Endothelial cell of umbilical vein (primary cell): Measurements from ENCODE around the gene IGFBP4. TPM values are rescaled to one million over a fixed set of nuclear protein-coding genes. Genes with fewer than 3 reads are reported as not detected.

Experiments
- BruUV-seq: library from RNA; stranded (reverse); fragments of 400-500 nt; replicated peaks from 2 replicates; lab custom pipeline; 2021; lab: Mats Ljungman, UMichigan
- CTCF ChIA-PET: fragments of 300-600, 350-600 bp; sonication (Branson Sonifier 250); formaldehyde crosslinking; loops from one replicate; lab custom pipeline; 2021; ENCODE audit warnings: antibody characterized with exemption, inconsistent platforms; lab: Charles Lee
- POLR2A ChIA-PET: fragments of 300-600, 350-600 bp; sonication (Branson Sonifier 250); formaldehyde crosslinking; loops from one replicate; lab custom pipeline; 2021; ENCODE audit warnings: antibody characterized with exemption, inconsistent platforms; lab: Charles Lee
- DNase-seq: peaks from one replicate; pipeline ENCODE4 v3.0.0-alpha.2; 2011; ENCODE audit warnings: low read depth, low spot score
- FAIRE-seq: peaks from 2 replicates; lab custom pipeline; 2011; peaks lifted over from hg19 to GRCh38; lab: Jason Lieb, UNC
- H2AFZ ChIP-seq: 2 replicates; pipeline ENCODE4 v1.6.0; 2012; ENCODE audit warnings: low read depth, low read length, control low read depth, inconsistent platforms
- H3K27ac ChIP-seq: 2 replicates; pipeline ENCODE4 v1.5.1; 2011; ENCODE audit warnings: low read depth, mild to moderate bottlenecking, control low read depth, low read length, moderate library complexity; ENCODE audit not compliant: insufficient read depth
- H3K27me3 ChIP-seq, 2 experiments: 2 replicates each; pipeline versions ENCODE4 v1.6.0 to v1.6.1; 2011; ENCODE audit warnings: low read length in 2 of 2, mixed read lengths in 1 of 2; ENCODE audit not compliant: control insufficient read depth in 2 of 2, insufficient read depth in 2 of 2
- H3K36me3 ChIP-seq, 2 experiments: 2 replicates in 1 of 2; 3 replicates in 1 of 2; pipeline ENCODE4 v1.5.1; 2011; ENCODE audit warnings: low read length in 2 of 2, mild to moderate bottlenecking in 1 of 2, moderate library complexity in 1 of 2; ENCODE audit not compliant: control insufficient read depth in 2 of 2, insufficient read depth in 2 of 2; ENCODE audit errors: extremely low read depth in 1 of 2
- H3K4me1 ChIP-seq: 3 replicates; pipeline ENCODE4 v1.5.1; 2011; ENCODE audit warnings: mild to moderate bottlenecking, low read length; ENCODE audit not compliant: control insufficient read depth, insufficient read depth; ENCODE audit errors: extremely low read depth
- H3K4me2 ChIP-seq: 2 replicates; pipeline ENCODE4 v1.6.1; 2011; ENCODE audit warnings: low read length, control low read depth, mixed read lengths; ENCODE audit not compliant: insufficient read depth
- H3K4me3 ChIP-seq, 3 experiments: fragments of 200-600 bp in 1 of 3; sonication (generic), shearing (Covaris generic) in 1 of 3; replicated peaks in 1 of 3; 2 replicates each; pipeline ENCODE4 v1.5.1; 2011 to 2016; ENCODE audit warnings: control low read depth in 3 of 3, low read length in 3 of 3, mild to moderate bottlenecking in 2 of 3, inconsistent platforms in 1 of 3, low read depth in 1 of 3, moderate library complexity in 1 of 3; ENCODE audit not compliant: insufficient read depth in 1 of 3
- H3K79me2 ChIP-seq: 2 replicates; pipeline ENCODE4 v1.6.0; 2012; ENCODE audit warnings: low read length, inconsistent platforms; ENCODE audit not compliant: control insufficient read depth, insufficient read depth
- H3K9ac ChIP-seq: replicated peaks from 2 replicates; pipeline ENCODE3; 2011; ENCODE audit warnings: low read length, control low read depth; ENCODE audit not compliant: insufficient read depth; ENCODE audit errors: extremely low read depth
- H3K9me1 ChIP-seq: replicated peaks from 3 replicates; pipeline ENCODE4 v1.6.0; 2011; ENCODE audit warnings: mild to moderate bottlenecking, low read length; ENCODE audit not compliant: control insufficient read depth, insufficient read depth; ENCODE audit errors: extremely low read depth
- H3K9me3 ChIP-seq: replicated peaks from 2 replicates; pipeline ENCODE4 v1.5.1; 2012; ENCODE audit warnings: low read length, inconsistent platforms; ENCODE audit not compliant: control insufficient read depth, insufficient read depth
- H4K20me1 ChIP-seq: replicated peaks from 2 replicates; pipeline ENCODE3; 2011; ENCODE audit warnings: mild to moderate bottlenecking, low read length; ENCODE audit not compliant: control insufficient read depth, insufficient read depth; ENCODE audit errors: extremely low read depth
- CTCF ChIP-seq, 2 donors: IDR thresholded peaks; 1 replicate in 1 of 2; 2 replicates in 1 of 2; pipeline ENCODE4 v1.5.1; 2011; ENCODE audit warnings: low read length in 2 of 2, mild to moderate bottlenecking in 2 of 2, moderate library complexity in 2 of 2, control low read depth in 1 of 2, inconsistent platforms in 1 of 2, low read depth in 1 of 2; ENCODE audit not compliant: insufficient read depth in 1 of 2; ENCODE audit errors: extremely low read depth in 1 of 2
- EZH2 ChIP-seq: IDR thresholded peaks from 2 replicates; pipeline ENCODE4 v1.6.1; 2012; ENCODE audit warnings: borderline replicate concordance, low read depth, mild to moderate bottlenecking, moderate library complexity, low read length, inconsistent platforms; ENCODE audit not compliant: severe bottlenecking
- FOS ChIP-seq: IDR thresholded peaks from 2 replicates; pipeline ENCODE4 v1.6.1; 2011; ENCODE audit warnings: mild to moderate bottlenecking, low read length, moderate library complexity, borderline replicate concordance; ENCODE audit not compliant: insufficient read depth
- GATA2 ChIP-seq: IDR thresholded peaks from 2 replicates; pipeline ENCODE4 v1.7.0; 2011; ENCODE audit warnings: low read depth, mild to moderate bottlenecking, moderate library complexity, mixed read lengths, low read length; ENCODE audit not compliant: insufficient read length, insufficient read depth
- JUN ChIP-seq: IDR thresholded peaks from 2 replicates; pipeline ENCODE4 v1.6.1; 2011; ENCODE audit warnings: borderline replicate concordance, low read depth; ENCODE audit not compliant: insufficient read length, insufficient read depth
- MAX ChIP-seq: IDR thresholded peaks from 2 replicates; pipeline ENCODE4 v1.6.1; 2011; ENCODE audit not compliant: insufficient read depth, insufficient read length
- MYC ChIP-seq: IDR thresholded peaks from one replicate; pipeline ENCODE4 v1.6.1; 2011; ENCODE audit warnings: mild to moderate bottlenecking, low read depth, low read length
- POLR2A ChIP-seq: IDR thresholded peaks from 2 replicates; pipeline ENCODE4 v1.6.1; 2012; ENCODE audit warnings: low read depth, mild to moderate bottlenecking, control low read depth, low read length
- POLR2AphosphoS5 ChIP-seq: IDR thresholded peaks from 2 replicates; pipeline ENCODE4 v1.6.1; 2012; ENCODE audit warnings: low read depth, mild to moderate bottlenecking, control low read depth, low read length, moderate library complexity; ENCODE audit not compliant: insufficient read depth
- dilution Hi-C: fragments of 300-500 bp; cut with MboI; formaldehyde crosslinking; loops from one replicate; pipeline ENCODE4 v1.15.0; 2019; ENCODE audit warnings: low sequenced_read_pairs; ENCODE audit not compliant: extremely low pct_ligation_motif_present
- intact Hi-C: fragments of 100-400 bp; cut with micrococcal nuclease; formaldehyde crosslinking; loops from one replicate; pipeline ENCODE4 v1.10.0; 2022
- polyA plus RNA-seq, 4 experiments: library from polyadenylated mRNA; depleted of rRNA in 3 of 4; stranded (reverse) in 3 of 4; unstranded in 1 of 4; fragments of >200 nt; gene quantifications; 2 replicates each; pipeline versions ENCODE4 v1.2.1 to v1.2.3, GENCODE V29; 2011 to 2012; ENCODE audit warnings: missing spikeins in 1 of 4
- total RNA-seq: library from RNA; stranded (reverse); gene quantifications from 2 replicates; pipeline ENCODE4 v1.2.3, GENCODE V29; 2021

Gene IGFBP4
- total and polyA plus RNA-seq, 2 donors (not counting 3 experiments of a cell fraction or from before 2014, with no cell fraction given), result 377 to 618 TPM

GRCh38 chr17:40450175-40450574 is 6.9 kb downstream of the IGFBP4 start:
- Histone ChIP-seq H3K36me3 (peaks cover 18 to 34% of the 10 kb centered on the region in 2 experiments), H3K9me1 (no peaks in the 10 kb centered on the region), H4K20me1 (peaks cover 3% of the 10 kb centered on the region), H3K4me2 (no peak overlapping the region), H3K79me2 (peaks cover 68% of the 10 kb centered on the region), H2AFZ (no peak overlapping the region), H3K4me1 (peaks cover 53% of the 10 kb centered on the region), H3K27me3 (no peaks in the 10 kb centered on the region), H3K4me3 (no peak overlapping the region), H3K9ac (no peak overlapping the region), H3K27ac (no peak overlapping the region), H3K9me3 (no peaks in the 10 kb centered on the region)
- dilution Hi-C loops (no loop called here), intact Hi-C loops (loop anchor here (1.0 kb wide), 1 partner anchor 9 kb away; no protein-coding TSS in a partner anchor)
- CTCF ChIA-PET, result interaction anchor here (0.6 to 6.8 kb wide), 17 partner anchors 9 to 110 kb away, joined by 3 to 48 read pairs (median 4); no protein-coding TSS in a partner anchor
- no TSS peak for BruUV-seq
- POLR2A ChIA-PET, result no interaction called here
- peak; percentile 84 for FAIRE-seq
- no peak for TF ChIP-seq MYC
- TF ChIP-seq CTCF (IDR thresholded peaks at IDR 0.05; ENCODE audit: extremely low read depth in 1 of 2, insufficient read depth in 1 of 2, low read depth in 1 of 2, low read length in 2 of 2), result peak; percentile 64 to 75
- no peak for TF ChIP-seq GATA2
- DNase-seq, result peak; percentile 65

- no peaks in the 10 kb centered on the region for H3K9me3 ChIP-seq
- H3K27ac ChIP-seq, result no peak overlapping the region
- dilution Hi-C loops (no loop called here), intact Hi-C loops (no loop called here)
- BruUV-seq, result no TSS peak
- no peaks in the 10 kb centered on the region for H3K27me3 ChIP-seq
- H3K9ac ChIP-seq, result no peak overlapping the region
- H2AFZ ChIP-seq, result no peak overlapping the region
- peaks cover 56% of the 10 kb centered on the region for H3K79me2 ChIP-seq
- H3K4me1 ChIP-seq, result peaks cover 43% of the 10 kb centered on the region
- ChIA-PET CTCF (interaction anchor here (0.7 to 6.8 kb wide), 6 partner anchors 8 to 109 kb away, joined by 3 to 48 read pairs (median 6); no protein-coding TSS in a partner anchor), POLR2A (no interaction called here)
- no peaks in the 10 kb centered on the region for H3K9me1 ChIP-seq
- H3K36me3 ChIP-seq, result peaks cover 24 to 42% of the 10 kb centered on the region in 2 experiments
- no peak overlapping the region for H3K4me2 ChIP-seq
- no peak for TF ChIP-seq CTCF (IDR thresholded peaks at IDR 0.05; ENCODE audit: extremely low read depth in 1 of 2, insufficient read depth in 1 of 2, low read depth in 1 of 2, low read length in 2 of 2)
- no peak for TF ChIP-seq FOS
- no peak for TF ChIP-seq GATA2
- no peak for TF ChIP-seq POLR2AphosphoS5
- no peak for TF ChIP-seq MAX
- no peak for TF ChIP-seq POLR2A
- TF ChIP-seq JUN, result no peak
- TF ChIP-seq MYC, result no peak
- TF ChIP-seq EZH2, result no peak
- no peak overlapping the region for H3K4me3 ChIP-seq
- DNase-seq, result no peak
- H4K20me1 ChIP-seq, result peaks cover 3% of the 10 kb centered on the region
- FAIRE-seq, result peak; percentile 46
Measured at GRCh38 chr17:40451420-40451819, 8.2 kb downstream of the IGFBP4 start.
